ACC112 (cell line): ENCODE data around the gene ZNF280D.

ENCODE experiments used
- H2AFZ ChIP-seq: fragments of 200-600 bp; sonication (generic); one replicate; pipeline ENCODE4 v1.6.0; 2017; ENCODE audit warnings: antibody characterized with exemption, low read length; ENCODE audit not compliant: unreplicated experiment
- H3K27ac ChIP-seq: fragments of 200-600 bp; sonication (generic); 2 replicates; pipeline ENCODE4 v1.5.1; 2014; ENCODE audit warnings: low read depth, mild to moderate bottlenecking, antibody characterized with exemption, low read length, moderate library complexity
- H3K27me3 ChIP-seq: fragments of 200-600 bp; sonication (generic); 2 replicates; pipeline ENCODE4 v1.6.1; 2014; ENCODE audit warnings: mild to moderate bottlenecking, antibody characterized with exemption, low read length, moderate library complexity, mixed read lengths; ENCODE audit not compliant: insufficient read depth
- H3K36me3 ChIP-seq: fragments of 200-600 bp; sonication (generic); 2 replicates; pipeline ENCODE4 v1.6.1; 2016; ENCODE audit warnings: mild to moderate bottlenecking, antibody characterized with exemption, low read length, moderate library complexity, mixed read lengths; ENCODE audit not compliant: insufficient read depth
- H3K4me1 ChIP-seq: fragments of 200-600 bp; sonication (generic); one replicate; pipeline ENCODE4 v1.6.1; 2016; ENCODE audit warnings: low read length, mixed read lengths; ENCODE audit not compliant: insufficient read depth, unreplicated experiment, control insufficient read depth
- H3K4me3 ChIP-seq: fragments of 200-600 bp; sonication (generic); 2 replicates; pipeline ENCODE4 v1.5.1; 2014; ENCODE audit warnings: mild to moderate bottlenecking, low read depth, low read length
- H3K79me2 ChIP-seq: fragments of 200-600 bp; sonication (generic); one replicate; pipeline ENCODE4 v1.6.0; 2016; ENCODE audit warnings: low read length; ENCODE audit not compliant: control insufficient read depth, unreplicated experiment, insufficient read depth

Gene ZNF280D

DNA sequence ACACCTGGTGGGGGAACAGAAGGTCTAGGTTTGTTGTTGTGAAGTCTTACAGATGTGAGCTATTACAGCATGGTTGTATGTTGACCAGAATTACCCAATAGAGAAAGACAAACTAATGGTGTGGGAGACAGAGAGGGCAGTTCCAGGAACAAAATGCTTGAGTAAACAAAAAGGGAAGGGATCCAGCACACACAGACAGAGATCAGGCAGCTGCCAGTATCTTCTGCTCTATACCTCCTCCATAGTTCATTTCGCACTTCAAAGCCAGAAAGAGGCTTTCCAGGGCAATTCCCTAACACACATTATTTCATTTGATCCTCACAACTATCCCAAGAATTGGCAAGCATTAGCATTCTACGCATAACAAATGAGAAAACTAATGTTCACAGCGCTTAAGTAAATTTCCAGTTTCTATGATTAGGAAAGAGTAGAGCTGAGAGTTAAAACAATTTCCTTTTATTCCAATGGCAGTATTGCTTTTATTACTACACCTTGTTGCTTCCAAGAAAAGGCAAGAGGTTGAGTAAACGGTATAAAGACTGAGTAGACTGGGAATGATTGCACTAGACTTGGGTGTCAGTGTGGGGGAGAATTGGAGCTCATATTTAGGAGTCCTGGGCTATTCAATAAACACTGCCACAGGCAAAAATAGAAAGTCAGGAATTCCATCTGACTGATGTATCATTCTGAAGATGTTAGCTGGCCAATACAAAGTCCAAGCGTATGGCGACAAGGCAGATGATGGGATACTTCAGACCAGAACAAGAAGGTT is 39.7 kb upstream of the ZNF280D start:
- Histone ChIP-seq H3K36me3 (no peaks in the 10 kb centered on the region), H3K4me1 (peaks cover 5% of the 10 kb centered on the region), H3K27ac (no peak overlapping the region), H3K27me3 (no peaks in the 10 kb centered on the region; the same call in 1 of the 2 replicates), H3K79me2 (no peaks in the 10 kb centered on the region), H3K4me3 (no peak overlapping the region), H2AFZ (no peak overlapping the region)

DNA sequence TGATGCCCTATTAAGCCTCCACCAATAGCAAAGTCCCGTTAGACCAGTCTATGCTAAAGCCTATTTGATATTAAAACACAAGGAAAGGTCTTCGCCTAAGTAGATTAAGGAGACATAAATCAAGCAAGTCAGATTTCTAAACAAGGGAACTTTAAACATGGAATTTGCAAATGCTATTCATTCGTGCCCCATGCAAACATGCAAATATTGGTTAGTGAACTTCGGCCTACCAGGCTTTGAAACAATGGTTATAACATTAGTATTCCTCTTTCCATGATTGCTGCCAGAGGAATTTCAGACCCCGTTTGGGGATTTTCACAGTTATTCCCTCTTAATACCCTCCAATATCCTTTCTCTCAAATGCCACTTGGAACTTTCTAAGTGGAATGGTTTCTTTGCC is 36.9 kb upstream of the ZNF280D start:
- Histone ChIP-seq H2AFZ (no peak overlapping the region), H3K27me3 (no peaks in the 10 kb centered on the region; the same call in 1 of the 2 replicates), H3K36me3 (no peaks in the 10 kb centered on the region), H3K4me3 (no peak overlapping the region), H3K27ac (no peak overlapping the region), H3K4me1 (peaks cover 23% of the 10 kb centered on the region), H3K79me2 (no peaks in the 10 kb centered on the region)

DNA sequence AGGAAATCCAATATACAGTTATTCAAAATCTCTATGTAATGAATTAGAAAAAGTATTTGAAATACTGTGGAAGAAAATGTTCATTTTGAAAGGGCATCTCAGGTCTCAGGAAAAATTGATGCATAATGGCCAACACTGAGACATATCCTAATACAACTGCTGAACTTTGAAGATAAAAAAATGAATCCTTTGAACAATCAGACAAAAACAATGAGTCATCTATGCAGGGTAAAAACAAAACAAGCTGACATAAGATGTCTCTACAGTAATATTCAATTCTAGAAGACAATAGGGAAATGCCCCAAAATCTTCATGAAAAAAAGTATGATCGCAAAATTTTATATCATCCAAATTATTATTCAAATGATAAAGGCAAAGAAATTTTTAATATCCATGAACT is 34.0 kb upstream of the ZNF280D start:
- Histone ChIP-seq H3K4me3 (no peak overlapping the region), H3K27ac (peak overlapping the region; percentile 30; the same call in 1 of the 2 replicates), H3K79me2 (no peaks in the 10 kb centered on the region), H3K36me3 (no peaks in the 10 kb centered on the region), H3K27me3 (no peaks in the 10 kb centered on the region), H2AFZ (no peak overlapping the region), H3K4me1 (peaks cover 42% of the 10 kb centered on the region)

DNA sequence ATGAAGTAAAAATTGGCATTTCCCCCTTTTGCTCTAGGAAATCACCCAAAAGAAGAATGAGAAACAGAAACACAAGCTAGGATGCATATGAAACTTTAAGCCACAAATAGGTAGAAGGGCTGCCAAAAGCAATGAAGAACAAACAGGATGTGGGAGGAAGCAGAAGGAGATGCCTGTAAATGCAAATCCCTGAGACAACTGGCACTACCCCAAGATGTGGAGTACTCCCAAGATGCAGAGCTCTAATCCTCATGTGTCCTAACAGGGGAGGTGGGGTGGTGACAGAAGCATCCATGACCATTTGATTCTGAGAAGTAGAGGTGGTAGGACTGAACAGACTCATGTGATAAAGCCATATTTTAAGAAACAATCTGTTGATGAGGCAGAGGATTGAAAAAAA is 31.9 kb upstream of the ZNF280D start:
- Histone ChIP-seq H3K4me3 (no peak overlapping the region), H3K27me3 (no peaks in the 10 kb centered on the region), H3K4me1 (peaks cover 44% of the 10 kb centered on the region), H2AFZ (peak overlapping the region; percentile 47), H3K36me3 (no peaks in the 10 kb centered on the region), H3K27ac (no peak overlapping the region), H3K79me2 (no peaks in the 10 kb centered on the region)

DNA sequence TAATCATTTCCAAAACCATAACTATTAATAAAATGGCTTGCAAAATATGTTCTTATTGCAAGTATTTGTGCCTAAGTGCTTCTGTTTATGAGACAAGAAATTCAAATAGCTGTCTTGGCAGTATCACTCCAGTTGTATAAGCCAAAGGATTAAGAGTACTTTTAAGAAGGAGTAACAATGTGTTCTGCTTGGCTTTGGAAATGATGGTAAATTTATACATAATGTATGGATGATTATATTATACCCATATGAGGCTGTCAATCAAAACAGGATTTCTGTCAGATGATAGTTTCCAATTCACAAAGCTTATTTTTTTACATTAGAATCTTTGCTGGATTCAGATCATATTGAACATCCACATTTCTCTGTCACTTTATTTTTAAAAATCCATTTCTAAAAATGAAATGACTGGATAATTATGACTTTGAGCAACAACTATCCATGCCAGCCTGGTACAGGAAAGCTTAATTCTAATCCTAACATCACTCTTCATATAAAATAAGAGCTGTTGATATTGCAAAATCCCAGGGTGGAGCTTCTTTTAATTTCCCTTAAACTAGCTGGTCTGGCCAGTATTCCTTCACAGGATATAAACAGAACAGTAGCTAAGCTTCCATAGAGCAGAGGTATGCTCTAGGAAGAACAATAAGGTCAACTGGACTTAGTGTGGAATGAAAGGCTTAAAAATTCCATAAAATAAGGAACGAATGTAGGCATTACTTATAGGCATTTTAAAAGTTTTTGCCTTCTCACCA is 30.0 kb upstream of the ZNF280D start:
- Histone ChIP-seq H3K4me3 (no peak overlapping the region), H3K36me3 (no peaks in the 10 kb centered on the region), H3K27me3 (no peaks in the 10 kb centered on the region), H3K27ac (peak overlapping the region; percentile 28), H3K4me1 (peaks cover 63% of the 10 kb centered on the region), H2AFZ (peak overlapping the region; percentile 76), H3K79me2 (no peaks in the 10 kb centered on the region)

DNA sequence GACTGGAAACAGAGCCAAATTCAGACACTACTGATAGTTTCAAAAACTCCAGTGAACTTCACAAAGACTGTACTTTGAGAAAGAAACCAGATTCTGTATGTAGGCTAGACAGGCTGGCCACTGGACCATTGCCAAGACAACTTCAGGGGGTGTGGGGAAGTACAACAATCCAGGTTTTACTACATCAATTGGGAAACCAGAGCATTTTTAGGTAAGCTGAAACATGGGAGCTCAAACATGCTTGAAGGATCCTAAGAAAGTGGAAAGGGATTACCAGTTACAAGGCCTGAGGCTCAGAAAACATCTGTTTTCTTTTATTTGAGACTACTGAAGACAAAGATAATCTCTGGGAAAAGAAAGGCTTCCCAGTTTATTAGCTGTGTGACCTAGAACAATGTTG is 26.9 kb upstream of the ZNF280D start:
- Histone ChIP-seq H3K36me3 (no peaks in the 10 kb centered on the region), H3K27me3 (no peaks in the 10 kb centered on the region), H3K4me3 (peak overlapping the region; percentile 35; the same call in 1 of the 2 replicates), H3K4me1 (peaks cover 50% of the 10 kb centered on the region), H2AFZ (peak overlapping the region; percentile 47), H3K27ac (peak overlapping the region; percentile 57), H3K79me2 (no peaks in the 10 kb centered on the region)

DNA sequence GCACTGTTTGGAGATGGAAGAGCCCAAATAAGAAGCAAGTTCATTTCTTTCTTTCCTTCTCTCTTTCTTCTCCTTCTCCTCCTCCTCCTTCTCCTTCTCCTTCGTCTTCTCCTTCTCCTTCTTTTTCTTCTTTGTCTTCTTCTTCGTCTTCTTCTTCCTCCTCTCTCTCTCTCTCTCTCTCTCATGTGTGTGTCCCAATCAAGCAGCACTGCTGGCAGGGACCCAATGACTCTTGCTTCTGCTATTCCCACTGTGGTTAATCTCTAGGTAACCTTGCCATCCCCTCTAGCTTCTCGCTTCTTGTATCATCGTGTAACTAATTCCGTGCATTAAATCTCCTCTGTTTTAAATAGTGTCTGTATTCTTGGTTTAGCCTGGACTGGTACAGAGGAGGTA is 26.1 kb upstream of the ZNF280D start:
- Histone ChIP-seq H3K4me3 (peak overlapping the region; percentile 35; the same call in 1 of the 2 replicates), H3K27ac (peak overlapping the region; percentile 57)

DNA sequence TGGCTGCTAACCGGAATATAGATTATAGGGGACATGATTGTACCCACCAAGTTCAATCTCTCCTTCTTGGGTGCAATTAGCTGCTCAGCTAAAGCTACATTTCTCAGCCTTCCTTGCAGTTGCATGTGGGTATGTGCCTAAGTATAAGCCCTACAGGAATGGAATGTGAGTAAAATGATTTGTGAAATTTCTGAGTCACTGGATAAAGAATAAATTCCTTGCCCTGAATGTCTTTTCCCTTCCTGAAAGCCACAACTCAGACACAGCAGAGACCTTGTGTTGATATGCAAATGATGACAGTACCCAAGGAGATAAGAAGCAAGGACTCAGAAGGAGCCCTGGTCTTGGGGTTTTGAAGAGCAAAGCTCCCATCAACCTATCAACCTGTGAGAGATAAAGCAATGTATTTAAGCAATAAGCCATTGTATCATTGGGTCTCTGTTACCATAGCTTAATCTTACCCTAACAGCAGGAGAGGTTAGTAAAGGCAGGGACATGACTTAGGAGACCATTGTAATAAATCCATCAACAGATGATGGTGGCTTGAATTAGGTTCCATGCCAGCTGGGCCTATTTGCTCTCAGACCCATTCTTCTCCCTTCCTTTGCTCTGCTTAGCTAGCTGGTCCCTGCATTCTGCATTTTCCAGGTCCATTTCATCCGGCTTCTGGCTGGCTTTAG is 25.6 kb upstream of the ZNF280D start:
- Histone ChIP-seq H3K4me1 (peaks cover 37% of the 10 kb centered on the region), H2AFZ (no peak overlapping the region), H3K27me3 (no peaks in the 10 kb centered on the region), H3K36me3 (no peaks in the 10 kb centered on the region), H3K4me3 (peak overlapping the region; percentile 35; the same call in 1 of the 2 replicates), H3K27ac (peak overlapping the region; percentile 57), H3K79me2 (no peaks in the 10 kb centered on the region)

More for the DNA sequence above, 26.1 kb upstream of the ZNF280D start:
- H3K79me2 ChIP-seq: no peaks in the 10 kb centered on the region
- no peaks in the 10 kb centered on the region for H3K27me3 ChIP-seq
- peaks cover 42% of the 10 kb centered on the region for H3K4me1 ChIP-seq
- H2AFZ ChIP-seq: peak overlapping the region; percentile 47
- H3K36me3 ChIP-seq: no peaks in the 10 kb centered on the region

DNA sequence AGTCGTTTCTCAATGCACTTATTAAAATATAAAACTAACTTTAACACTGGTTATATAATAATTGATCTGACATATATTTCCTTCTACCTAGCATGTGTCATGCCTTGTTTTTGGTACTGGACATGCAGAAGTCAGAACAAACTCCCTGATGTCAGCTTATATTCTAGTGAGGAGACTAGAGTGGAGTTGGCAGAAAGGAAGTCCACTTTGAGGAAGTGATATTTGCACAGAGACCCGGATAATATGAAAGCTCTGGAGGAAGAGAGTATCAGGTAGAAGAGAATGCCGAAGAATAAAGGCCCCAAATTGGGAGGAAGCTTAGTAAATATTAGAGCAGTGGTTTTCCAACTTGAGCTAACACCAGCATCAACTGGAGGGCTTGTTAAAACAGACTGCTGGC is 24.6 kb upstream of the ZNF280D start:
- no peak overlapping the region for H3K27ac ChIP-seq
- no peaks in the 10 kb centered on the region for H3K79me2 ChIP-seq
- H2AFZ ChIP-seq: no peak overlapping the region
- no peak overlapping the region for H3K4me3 ChIP-seq
- H3K27me3 ChIP-seq: no peaks in the 10 kb centered on the region
- H3K36me3 ChIP-seq: no peaks in the 10 kb centered on the region
- H3K4me1 ChIP-seq: peaks cover 27% of the 10 kb centered on the region

DNA sequence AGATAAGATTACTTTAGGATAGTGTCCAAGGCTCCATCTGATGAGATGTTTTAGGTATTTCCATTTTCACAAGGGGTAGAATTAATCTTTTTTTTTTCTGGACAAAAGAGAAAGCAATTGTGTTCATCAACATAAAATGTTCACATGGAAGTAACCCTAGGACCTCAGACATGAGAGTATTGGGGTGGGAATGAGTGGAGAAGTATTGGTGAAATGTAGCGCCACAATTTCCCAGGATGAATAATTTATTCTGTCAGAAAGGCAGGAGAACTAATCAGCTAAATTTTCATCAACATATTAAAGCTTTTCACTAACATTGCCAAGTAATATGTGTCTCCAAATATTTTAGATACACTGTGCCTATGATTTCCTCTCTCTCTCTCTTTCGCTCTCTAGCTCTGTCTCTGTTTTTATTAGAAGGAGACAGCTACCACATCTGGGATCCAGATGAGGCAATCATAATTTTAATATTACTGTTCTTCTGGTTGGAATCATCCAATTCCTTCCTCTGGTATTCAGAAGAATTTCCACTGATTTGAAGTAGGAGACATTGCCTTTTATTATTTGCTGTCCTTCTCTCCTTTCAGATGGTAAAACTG is 21.6 kb upstream of the ZNF280D start:
- H3K27ac ChIP-seq: no peak overlapping the region

More for the DNA sequence above, 21.6 kb upstream of the ZNF280D start:
- Histone ChIP-seq H3K79me2 (no peaks in the 10 kb centered on the region), H3K36me3 (no peaks in the 10 kb centered on the region), H3K27me3 (no peaks in the 10 kb centered on the region), H2AFZ (no peak overlapping the region), H3K4me1 (peaks cover 23% of the 10 kb centered on the region), H3K4me3 (no peak overlapping the region)
